OCI-LY1 (cell line): ENCODE results near the gene F2RL1.
"Not testable (repeated sequence)": the region's sequence is repeated elsewhere in the genome, so short reads cannot be mapped to it uniquely, and the experiment has no call there.

ENCODE experiments used
- H2AFZ ChIP-seq: fragments of 200-600 bp; sonication (generic), shearing (Covaris generic); 2 replicates; pipeline ENCODE4 v1.6.0; 2014; ENCODE audit warnings: antibody characterized with exemption, mild to moderate bottlenecking, low read length
- H3F3A ChIP-seq: fragments of 200-600 bp; sonication (generic), shearing (Covaris generic); 2 replicates; pipeline ENCODE4 v1.6.0; 2014; ENCODE audit warnings: mild to moderate bottlenecking, antibody characterized with exemption, low read length, moderate library complexity; ENCODE audit not compliant: insufficient read depth
- H3K27ac ChIP-seq: fragments of 200-600 bp; sonication (generic); 2 replicates; pipeline ENCODE4 v1.5.1; 2014; ENCODE audit warnings: low read length, mixed run types, mild to moderate bottlenecking, low read depth; ENCODE audit not compliant: poor library complexity, severe bottlenecking
- H3K27me3 ChIP-seq: fragments of 200-600 bp; sonication (generic); 2 replicates; pipeline ENCODE4 v1.6.0; 2014; ENCODE audit warnings: antibody characterized with exemption, mild to moderate bottlenecking, low read length, moderate library complexity; ENCODE audit not compliant: insufficient read depth
- H3K36me3 ChIP-seq: fragments of 200-600 bp; sonication (generic); 2 replicates; pipeline ENCODE4 v1.6.1; 2014; ENCODE audit warnings: mild to moderate bottlenecking, antibody characterized with exemption, low read length, moderate library complexity, mixed read lengths; ENCODE audit not compliant: insufficient read depth
- H3K4me1 ChIP-seq: fragments of 200-600 bp; sonication (generic); 2 replicates; pipeline ENCODE4 v1.5.1; 2014; ENCODE audit warnings: mild to moderate bottlenecking, low read length, moderate library complexity; ENCODE audit not compliant: insufficient read depth, severe bottlenecking
- H3K4me2 ChIP-seq: fragments of 200-600 bp; sonication (generic), shearing (Covaris generic); 2 replicates; pipeline ENCODE4 v1.6.1; 2014; ENCODE audit warnings: low read length
- H3K4me3 ChIP-seq: fragments of 200-600 bp; sonication (generic); 2 replicates; pipeline ENCODE4 v1.5.1; 2014; ENCODE audit warnings: low read length, low read depth, mild to moderate bottlenecking, mixed read lengths; ENCODE audit not compliant: poor library complexity, severe bottlenecking
- H3K79me2 ChIP-seq: fragments of 200-600 bp; shearing (Covaris generic); 2 replicates; pipeline ENCODE4 v1.6.1; 2016; ENCODE audit warnings: mixed run types, low read length, mixed read lengths; ENCODE audit not compliant: insufficient read depth
- H3K9ac ChIP-seq: fragments of 200-600 bp; sonication (generic), shearing (Covaris generic); 2 replicates; pipeline ENCODE4 v1.6.1; 2014; ENCODE audit warnings: mild to moderate bottlenecking, low read length, mixed read lengths
- H3K9me2 ChIP-seq: fragments of 200-600 bp; sonication (generic), shearing (Covaris generic); 2 replicates; pipeline ENCODE4 v1.6.1; 2014; ENCODE audit warnings: low read depth, mild to moderate bottlenecking, low read length, mixed read lengths
- H3K9me3 ChIP-seq: fragments of 200-600 bp; shearing (Covaris generic); 2 replicates; pipeline ENCODE4 v1.6.1; 2014; ENCODE audit warnings: low read length, mixed read lengths
- H4K20me1 ChIP-seq: fragments of 200-600 bp; sonication (generic), shearing (Covaris generic); 2 replicates; pipeline ENCODE4 v1.6.0; 2016; ENCODE audit warnings: mild to moderate bottlenecking, low read length; ENCODE audit not compliant: insufficient read depth
- EZH2 ChIP-seq: fragments of 200-600 bp; sonication (generic), shearing (Covaris generic); IDR thresholded peaks from 2 replicates; pipeline ENCODE4 v1.8.0; 2017; ENCODE audit warnings: borderline replicate concordance, mixed run types, mild to moderate bottlenecking, antibody characterized with exemption, low read length, moderate library complexity, mixed read lengths
- TF ChIP-seq, protein P1 (sequence below): fragments of 200-600 bp; sonication (generic), shearing (Covaris generic); IDR thresholded peaks from 2 replicates; pipeline ENCODE4 v1.5.1; 2017; ENCODE audit warnings: mild to moderate bottlenecking, antibody characterized with exemption, low read length, moderate library complexity, mixed read lengths

Gene F2RL1

GRCh38 chr5:76782444-76782843 lies 36.4 kb upstream of the F2RL1 start:
- Histone ChIP-seq H3K4me3 (no peak overlapping the region), H3F3A (no peaks in the 10 kb centered on the region), H4K20me1 (no peaks in the 10 kb centered on the region), H3K9ac (no peak overlapping the region), H3K9me2 (no peaks in the 10 kb centered on the region), H3K4me2 (no peak overlapping the region), H3K9me3 (no peaks in the 10 kb centered on the region), H3K79me2 (no peaks in the 10 kb centered on the region), H3K27me3 (no peaks in the 10 kb centered on the region), H2AFZ (no peak overlapping the region), H3K36me3 (no peaks in the 10 kb centered on the region), H3K4me1 (no peaks in the 10 kb centered on the region), H3K27ac (no peak overlapping the region)
- no peak for TF ChIP-seq EZH2
- TF ChIP-seq, protein P1, sequence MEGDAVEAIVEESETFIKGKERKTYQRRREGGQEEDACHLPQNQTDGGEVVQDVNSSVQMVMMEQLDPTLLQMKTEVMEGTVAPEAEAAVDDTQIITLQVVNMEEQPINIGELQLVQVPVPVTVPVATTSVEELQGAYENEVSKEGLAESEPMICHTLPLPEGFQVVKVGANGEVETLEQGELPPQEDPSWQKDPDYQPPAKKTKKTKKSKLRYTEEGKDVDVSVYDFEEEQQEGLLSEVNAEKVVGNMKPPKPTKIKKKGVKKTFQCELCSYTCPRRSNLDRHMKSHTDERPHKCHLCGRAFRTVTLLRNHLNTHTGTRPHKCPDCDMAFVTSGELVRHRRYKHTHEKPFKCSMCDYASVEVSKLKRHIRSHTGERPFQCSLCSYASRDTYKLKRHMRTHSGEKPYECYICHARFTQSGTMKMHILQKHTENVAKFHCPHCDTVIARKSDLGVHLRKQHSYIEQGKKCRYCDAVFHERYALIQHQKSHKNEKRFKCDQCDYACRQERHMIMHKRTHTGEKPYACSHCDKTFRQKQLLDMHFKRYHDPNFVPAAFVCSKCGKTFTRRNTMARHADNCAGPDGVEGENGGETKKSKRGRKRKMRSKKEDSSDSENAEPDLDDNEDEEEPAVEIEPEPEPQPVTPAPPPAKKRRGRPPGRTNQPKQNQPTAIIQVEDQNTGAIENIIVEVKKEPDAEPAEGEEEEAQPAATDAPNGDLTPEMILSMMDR, result no peak

- no peaks in the 10 kb centered on the region for H3K27me3 ChIP-seq
- H3K9me2 ChIP-seq, result no peaks in the 10 kb centered on the region
- no peaks in the 10 kb centered on the region for H4K20me1 ChIP-seq
- no peak overlapping the region for H2AFZ ChIP-seq
- H3K9ac ChIP-seq, result no peak overlapping the region
- TF ChIP-seq EZH2, result no peak
- TF ChIP-seq, protein P1, result no peak
- H3K9me3 ChIP-seq, result no peaks in the 10 kb centered on the region
- H3K79me2 ChIP-seq, result no peaks in the 10 kb centered on the region
- H3K36me3 ChIP-seq, result no peaks in the 10 kb centered on the region
- H3K4me2 ChIP-seq, result no peak overlapping the region
- no peak overlapping the region for H3K27ac ChIP-seq
- no peaks in the 10 kb centered on the region for H3F3A ChIP-seq
- no peak overlapping the region for H3K4me3 ChIP-seq
- no peaks in the 10 kb centered on the region for H3K4me1 ChIP-seq
Observed at GRCh38 chr5:76787237-76787636, 31.6 kb upstream of the F2RL1 start.

DNA sequence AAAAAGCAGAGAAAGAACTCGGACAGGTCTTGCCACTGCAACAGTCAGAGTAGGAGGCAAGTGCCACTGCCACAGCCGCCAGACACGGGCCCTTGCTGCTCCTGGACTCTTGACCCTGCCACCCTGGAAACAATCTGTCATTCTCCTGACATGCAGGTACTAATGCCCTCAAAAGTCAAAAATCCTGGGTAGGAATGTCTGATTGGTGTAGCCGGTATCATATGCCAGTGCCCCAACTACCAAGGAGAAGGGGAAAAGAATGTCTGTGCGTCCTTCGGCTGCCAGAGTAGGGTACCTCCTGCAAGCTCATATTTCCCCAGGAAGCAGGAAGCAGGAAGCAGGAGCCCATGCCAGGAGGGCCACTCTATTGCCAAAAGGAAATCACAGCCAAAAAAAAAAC lies 30.5 kb upstream of the F2RL1 start:
- H3F3A ChIP-seq, result no peaks in the 10 kb centered on the region
- H3K4me3 ChIP-seq, result no peak overlapping the region
- H3K4me1 ChIP-seq, result no peaks in the 10 kb centered on the region
- H3K36me3 ChIP-seq, result no peaks in the 10 kb centered on the region
- no peak overlapping the region for H3K4me2 ChIP-seq
- H3K27me3 ChIP-seq, result no peaks in the 10 kb centered on the region
- no peak overlapping the region for H2AFZ ChIP-seq
- H3K9me2 ChIP-seq, result no peaks in the 10 kb centered on the region
- no peak overlapping the region for H3K27ac ChIP-seq
- no peaks in the 10 kb centered on the region for H4K20me1 ChIP-seq
- H3K9ac ChIP-seq, result no peak overlapping the region
- H3K79me2 ChIP-seq, result no peaks in the 10 kb centered on the region
- no peaks in the 10 kb centered on the region for H3K9me3 ChIP-seq
- TF ChIP-seq EZH2, result no peak
- TF ChIP-seq, protein P1, result no peak

- not testable (repeated sequence) for H3K36me3 ChIP-seq, H4K20me1 ChIP-seq, H3K79me2 ChIP-seq, H2AFZ ChIP-seq, H3K9ac ChIP-seq, H3K4me2 ChIP-seq, H3K27me3 ChIP-seq, H3K9me3 ChIP-seq, H3K4me3 ChIP-seq, H3K4me1 ChIP-seq, H3K9me2 ChIP-seq, H3F3A ChIP-seq, H3K27ac ChIP-seq
Observed at GRCh38 chr5:76789275-76789674, 29.6 kb upstream of the F2RL1 start.
